Gastroesophageal sphincter (tissue), 4 donors: ENCODE measurements around the gene DYRK4. TPM values are rescaled to one million over a fixed set of nuclear protein-coding genes. Genes with fewer than 3 reads are reported as not detected.

Source experiments
- ATAC-seq: fragments of 150-250 bp; one replicate; pipeline ENCODE4 v1.9.1; 2016; ENCODE audit warnings: mild to moderate bottlenecking, moderate library complexity
- H3K27ac ChIP-seq, 4 donors: fragments of 200-600 bp; sonication (generic) in 3 of 4; 1 replicate in 3 of 4; 2 replicates in 1 of 4; pipeline ENCODE4 v1.5.1; 2016 to 2019
- H3K27me3 ChIP-seq: fragments of 200-600 bp; sonication (generic); one replicate; pipeline ENCODE4 v1.5.1; 2019
- H3K36me3 ChIP-seq, 2 donors: fragments of 200-600 bp; sonication (generic); one replicate each; pipeline ENCODE4 v1.5.1; 2019; ENCODE audit warnings: control low read depth in 1 of 2
- H3K4me1 ChIP-seq, 3 donors: fragments of 200-600 bp; sonication (generic); 1 replicate in 2 of 3; 2 replicates in 1 of 3; pipeline ENCODE4 v1.5.1; 2016 to 2019; ENCODE audit warnings: control low read depth in 2 of 3
- H3K4me3 ChIP-seq, 2 donors: fragments of 200-600 bp; sonication (generic); one replicate each; pipeline ENCODE4 v1.5.1; 2019; ENCODE audit warnings: mild to moderate bottlenecking in 1 of 2, moderate library complexity in 1 of 2
- H3K9me3 ChIP-seq, 3 donors: fragments of 200-600 bp; sonication (generic); one replicate each; pipeline ENCODE4 v1.5.1; 2017 to 2019; ENCODE audit warnings: control low read depth in 2 of 3
- EP300 ChIP-seq: sonication (generic); formaldehyde crosslinking; IDR thresholded peaks from one replicate; pipeline ENCODE4 v1.6.1; 2017; ENCODE audit warnings: antibody characterized with exemption, mild to moderate bottlenecking
- POLR2A ChIP-seq, 2 donors: fragments of 450-650 bp; IDR thresholded peaks; one replicate each; pipeline ENCODE4 v1.6.1; 2017; ENCODE audit warnings: antibody characterized with exemption in 2 of 2, mild to moderate bottlenecking in 2 of 2, moderate library complexity in 1 of 2
- POLR2AphosphoS5 ChIP-seq: sonication (generic); formaldehyde crosslinking; IDR thresholded peaks from one replicate; pipeline ENCODE4 v1.6.1; 2017; ENCODE audit warnings: antibody characterized with exemption
- WGBS, 2 donors: methylation state at CpG; one replicate each; pipeline ENCODE4 v1.1.5; 2018; ENCODE audit warnings: low coverage in 1 of 2; 5-methylcytosine and 5-hydroxymethylcytosine counted together
- total RNA-seq, 4 donors: library from RNA; depleted of rRNA; stranded (reverse); fragments of >200 nt; gene quantifications; one replicate each; pipeline ENCODE4 v1.1.0, GENCODE V29; 2016
- TF ChIP-seq, protein P1 (sequence below), 4 experiments: fragments of 200-600 bp in 2 of 4; fragments of 450-650 bp in 2 of 4; sonication (generic) in 1 of 4; IDR thresholded peaks; one replicate each; pipeline ENCODE4 v1.5.1; 2017 to 2019; ENCODE audit warnings: antibody characterized with exemption in 4 of 4, mild to moderate bottlenecking in 2 of 4, moderate library complexity in 2 of 4

The DYRK4 gene
- total RNA-seq, 4 donors from 2014 or later, result 43.1 to 53.9 (median 47.1) TPM

DNA sequence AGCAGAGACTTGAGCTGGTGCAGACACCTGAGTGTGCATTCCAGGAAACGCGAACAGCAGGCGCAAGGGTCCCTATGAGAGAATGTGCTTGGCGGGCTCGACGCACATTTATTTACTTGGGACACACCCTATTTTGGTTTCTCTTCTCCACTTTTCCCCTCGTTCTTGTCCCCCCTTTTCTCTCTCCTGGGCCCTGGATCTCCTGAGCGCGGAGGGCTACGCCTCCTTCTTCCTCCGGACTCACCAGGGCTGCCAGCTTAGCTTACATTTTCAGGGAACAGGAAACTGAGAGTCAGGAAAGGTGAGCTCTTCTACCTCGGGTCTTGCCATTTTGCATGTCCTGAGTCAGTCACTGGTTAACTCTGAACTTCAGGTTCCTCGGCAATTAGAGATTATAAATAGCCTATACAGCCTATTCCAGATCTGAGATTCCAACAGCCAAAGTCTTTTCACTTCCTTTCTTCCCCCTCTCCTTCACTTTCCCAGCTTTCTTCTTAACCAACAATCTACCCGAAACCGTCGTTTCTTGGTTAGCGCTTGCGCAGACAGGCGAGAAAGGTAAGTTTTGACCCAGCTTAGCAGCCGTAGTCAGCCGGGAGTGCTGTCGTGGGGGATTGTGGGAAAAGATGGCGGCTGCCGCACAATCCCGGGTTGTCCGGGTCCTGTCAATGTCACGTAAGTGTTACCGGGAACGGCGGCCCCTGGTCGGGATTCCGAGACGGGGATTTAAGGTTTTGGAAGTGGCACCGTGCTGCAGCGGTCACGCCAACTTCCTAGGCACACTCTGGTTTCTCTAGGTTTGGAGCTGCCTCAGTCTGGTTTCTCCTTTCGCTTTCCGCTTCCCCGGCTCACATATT lies 86.7 kb downstream of the DYRK4 start, which contains the start of the genes AKAP3 and NDUFA9:
TSS of gene AKAP3 (minus strand) at position 551 of the 857 bp plus-strand sequence. CDS start 10,855 bp downstream, outside the sequence.
TSS of gene NDUFA9 (plus strand) at position 614 of the 857 bp plus-strand sequence. CDS start at position 627, 13 bp downstream.
- Histone ChIP-seq H3K4me1 (peaks cover 10 to 51% (median 14%) of the 10 kb centered on the region in 3 donors), H3K36me3 (no peaks in the 10 kb centered on the region), H3K4me3 (peak within 1 kb of the TSS; percentile 58 to 100), H3K27me3 (no peaks in the 10 kb centered on the region), H3K9me3 (no peaks in the 10 kb centered on the region), H3K27ac (peak within 1 kb of the TSS; percentile 86 to 92 (median 86))
- peak in 1 of 2 donors; percentile 29 for TF ChIP-seq POLR2A (IDR thresholded peaks at IDR 0.05)
- TF ChIP-seq EP300, result no peak
- TF ChIP-seq, protein P1, sequence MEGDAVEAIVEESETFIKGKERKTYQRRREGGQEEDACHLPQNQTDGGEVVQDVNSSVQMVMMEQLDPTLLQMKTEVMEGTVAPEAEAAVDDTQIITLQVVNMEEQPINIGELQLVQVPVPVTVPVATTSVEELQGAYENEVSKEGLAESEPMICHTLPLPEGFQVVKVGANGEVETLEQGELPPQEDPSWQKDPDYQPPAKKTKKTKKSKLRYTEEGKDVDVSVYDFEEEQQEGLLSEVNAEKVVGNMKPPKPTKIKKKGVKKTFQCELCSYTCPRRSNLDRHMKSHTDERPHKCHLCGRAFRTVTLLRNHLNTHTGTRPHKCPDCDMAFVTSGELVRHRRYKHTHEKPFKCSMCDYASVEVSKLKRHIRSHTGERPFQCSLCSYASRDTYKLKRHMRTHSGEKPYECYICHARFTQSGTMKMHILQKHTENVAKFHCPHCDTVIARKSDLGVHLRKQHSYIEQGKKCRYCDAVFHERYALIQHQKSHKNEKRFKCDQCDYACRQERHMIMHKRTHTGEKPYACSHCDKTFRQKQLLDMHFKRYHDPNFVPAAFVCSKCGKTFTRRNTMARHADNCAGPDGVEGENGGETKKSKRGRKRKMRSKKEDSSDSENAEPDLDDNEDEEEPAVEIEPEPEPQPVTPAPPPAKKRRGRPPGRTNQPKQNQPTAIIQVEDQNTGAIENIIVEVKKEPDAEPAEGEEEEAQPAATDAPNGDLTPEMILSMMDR (IDR thresholded peaks at IDR 0.05), result no peak
- peak; percentile 81 for TF ChIP-seq POLR2AphosphoS5
- peak; percentile 93 for ATAC-seq
- 0 to 1% methylated on average over 14 to 22 of the region's 39 CpGs for WGBS, 2 donors

DNA sequence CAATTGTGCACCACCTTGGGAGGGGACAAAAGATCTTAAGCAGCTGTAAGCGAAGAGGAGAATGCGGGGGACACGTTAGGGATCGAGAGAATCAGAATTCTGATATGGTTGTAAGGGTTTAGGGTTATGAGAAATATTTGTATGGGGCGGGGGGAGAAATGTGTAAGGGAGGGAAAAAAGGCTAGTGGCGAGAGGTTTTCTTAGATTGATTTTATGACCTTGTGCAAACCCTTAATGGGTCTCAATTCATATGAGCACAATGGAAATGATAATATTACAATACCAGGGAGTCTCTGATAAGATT lies 87.3 kb downstream of the DYRK4 start:
- peaks cover 0 to 4% of the 10 kb centered on the region in 2 donors for H3K36me3 ChIP-seq
- H3K9me3 ChIP-seq, result no peaks in the 10 kb centered on the region
- peaks cover 10 to 52% (median 14%) of the 10 kb centered on the region in 3 donors for H3K4me1 ChIP-seq
- no peak for ATAC-seq
- peak overlapping the region; percentile 58 to 100 for H3K4me3 ChIP-seq
- H3K27ac ChIP-seq, result peak overlapping the region; percentile 86 to 92 (median 86)
- H3K27me3 ChIP-seq, result no peaks in the 10 kb centered on the region
- TF ChIP-seq POLR2A (IDR thresholded peaks at IDR 0.05), result no peak
- TF ChIP-seq EP300, result no peak
- TF ChIP-seq, protein P1 (IDR thresholded peaks at IDR 0.05), result no peak
- TF ChIP-seq POLR2AphosphoS5, result no peak
- 0% methylated on average over 3 to 6 of the region's 6 CpGs for WGBS, 2 donors

DNA sequence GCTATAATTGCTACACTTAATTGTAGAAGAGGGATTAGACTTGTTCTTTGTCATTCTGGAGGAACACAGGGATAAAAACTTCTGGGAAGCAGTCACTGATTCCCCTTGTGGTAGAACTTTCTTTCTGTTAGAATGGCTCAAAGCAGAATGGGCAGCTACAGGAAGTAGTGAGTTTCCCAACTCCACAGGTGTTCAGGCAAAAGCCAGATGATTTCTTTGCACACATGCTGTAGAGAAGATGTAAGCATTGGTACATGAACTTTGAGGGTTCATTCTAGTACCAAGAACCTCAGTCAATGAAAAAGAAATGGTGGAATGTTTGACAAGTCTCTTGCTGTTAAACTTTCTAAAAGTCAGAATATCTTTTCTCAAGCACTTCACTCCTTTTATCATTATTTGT lies 91.2 kb downstream of the DYRK4 start:
- Histone ChIP-seq H3K36me3 (peaks cover 9 to 43% of the 10 kb centered on the region in 2 donors), H3K9me3 (no peaks in the 10 kb centered on the region), H3K4me3 (no peak overlapping the region), H3K27ac (no peak overlapping the region), H3K4me1 (peaks cover 10 to 45% (median 10%) of the 10 kb centered on the region in 3 donors), H3K27me3 (no peaks in the 10 kb centered on the region)
- no peak for ATAC-seq
- TF ChIP-seq EP300 (no peak), POLR2A (IDR thresholded peaks at IDR 0.05) (no peak), POLR2AphosphoS5 (no peak)
- TF ChIP-seq, protein P1 (IDR thresholded peaks at IDR 0.05), result no peak

DNA sequence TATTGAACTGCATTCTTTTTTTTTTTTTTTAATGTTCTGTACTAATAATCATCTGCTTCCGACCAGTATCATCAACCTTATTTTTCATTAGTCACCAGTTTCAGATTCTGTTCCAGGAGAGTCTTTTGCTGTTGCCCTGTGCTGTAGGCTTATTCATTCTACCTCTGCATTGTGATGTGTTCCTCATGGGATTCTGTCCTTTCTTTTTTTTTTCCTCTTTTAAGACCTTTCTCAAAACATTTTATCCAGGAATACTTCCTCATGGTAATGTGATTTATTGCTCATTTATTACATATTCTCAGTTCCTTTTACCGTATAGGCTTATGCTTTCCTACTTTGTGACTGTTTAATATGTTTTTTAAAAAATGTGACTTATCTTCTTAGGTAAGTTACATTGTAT lies 91.7 kb downstream of the DYRK4 start:
- no peak overlapping the region for H3K4me3 ChIP-seq
- no peak for ATAC-seq
- TF ChIP-seq EP300 (no peak), POLR2AphosphoS5 (no peak), POLR2A (IDR thresholded peaks at IDR 0.05) (no peak)
- TF ChIP-seq, protein P1 (IDR thresholded peaks at IDR 0.05), result no peak
- H3K9me3 ChIP-seq, result no peaks in the 10 kb centered on the region
- no peak overlapping the region for H3K27ac ChIP-seq
- WGBS, 2 donors, result 53 to 68% methylated on average over 2 of the region's 2 CpGs
- no peaks in the 10 kb centered on the region for H3K27me3 ChIP-seq
- peaks cover 10 to 43% (median 10%) of the 10 kb centered on the region in 3 donors for H3K4me1 ChIP-seq
- peaks cover 9 to 48% of the 10 kb centered on the region in 2 donors for H3K36me3 ChIP-seq

Other genes with a start within 250 kb of the DYRK4 start
- gene TIGAR, start 241.0 kb upstream of the DYRK4 start, total RNA-seq, result 10 to 100 TPM in 2 of 4 donors, 1 to 10 TPM in 2; 4.6 to 10.5 (median 8.5) TPM
- gene FGF23, start 182.5 kb upstream of the DYRK4 start, total RNA-seq, result not detected
- gene FGF6, start 116.4 kb upstream of the DYRK4 start, total RNA-seq, result not detected
- under 1 TPM in 3 of 4 donors, not detected in 1; 0.40 to 0.74 (median 0.54) TPM for gene RAD51AP1, start 23.3 kb upstream of the DYRK4 start, total RNA-seq
- gene AKAP3, start 86.8 kb downstream of the DYRK4 start, total RNA-seq, result 1 to 10 TPM in 2 of 4 donors, under 1 TPM in 2; 0.13 to 3.1 (median 1.6) TPM
- 10 to 100 TPM; 33.3 to 65.8 (median 43.8) TPM for gene NDUFA9, start 86.9 kb downstream of the DYRK4 start, total RNA-seq
- 1 to 10 TPM in 3 of 4 donors, under 1 TPM in 1; 0.78 to 2.4 (median 1.5) TPM for gene GALNT8, start 158.2 kb downstream of the DYRK4 start, total RNA-seq